Tibial artery (tissue), 4 donors: ENCODE results near the gene CEP350.

ENCODE experiments used
- DNase-seq, 2 donors: peaks; one replicate each; pipeline ENCODE4 v3.0.0-alpha.2; 2019
- H3K27ac ChIP-seq, 2 donors: fragments of 200-600 bp; sonication (generic) in 1 of 2; 1 replicate in 1 of 2; 2 replicates in 1 of 2; pipeline ENCODE4 v1.5.1; 2018 to 2019; ENCODE audit warnings: mild to moderate bottlenecking in 1 of 2
- H3K27me3 ChIP-seq, 2 donors: fragments of 200-600 bp; sonication (generic) in 1 of 2; one replicate each; pipeline versions ENCODE4 v1.5.1 to v1.6.0; 2016 to 2019
- H3K36me3 ChIP-seq, 3 donors: fragments of 200-600 bp; sonication (generic) in 2 of 3; one replicate each; pipeline ENCODE4 v1.5.1; 2016 to 2019; ENCODE audit warnings: mild to moderate bottlenecking in 2 of 3
- H3K4me1 ChIP-seq, 4 donors: fragments of 200-600 bp; sonication (generic) in 2 of 4; 1 replicate in 3 of 4; 2 replicates in 1 of 4; pipeline ENCODE4 v1.5.1; 2016 to 2019
- H3K4me3 ChIP-seq, 2 donors: fragments of 200-600 bp; sonication (generic) in 1 of 2; 1 replicate in 1 of 2; 2 replicates in 1 of 2; pipeline ENCODE4 v1.5.1; 2018 to 2019; ENCODE audit warnings: mild to moderate bottlenecking in 2 of 2
- H3K9me3 ChIP-seq, 3 donors: fragments of 200-600 bp; sonication (generic) in 1 of 3; one replicate each; pipeline ENCODE4 v1.5.1; 2016 to 2019
- CTCF ChIP-seq, 2 experiments: fragments of 200-600 bp in 1 of 2; fragments of 450-650 bp in 1 of 2; IDR thresholded peaks; one replicate each; pipeline ENCODE4 v1.5.1; 2017 to 2019; ENCODE audit warnings: antibody characterized with exemption in 2 of 2, mild to moderate bottlenecking in 1 of 2, moderate library complexity in 1 of 2
- intact Hi-C: fragments of 100-400 bp; cut with DNase I; formaldehyde crosslinking; loops from one replicate; pipeline ENCODE4 v1.15.0; 2023; ENCODE audit warnings: low total_unique reads

The CEP350 gene

DNA sequence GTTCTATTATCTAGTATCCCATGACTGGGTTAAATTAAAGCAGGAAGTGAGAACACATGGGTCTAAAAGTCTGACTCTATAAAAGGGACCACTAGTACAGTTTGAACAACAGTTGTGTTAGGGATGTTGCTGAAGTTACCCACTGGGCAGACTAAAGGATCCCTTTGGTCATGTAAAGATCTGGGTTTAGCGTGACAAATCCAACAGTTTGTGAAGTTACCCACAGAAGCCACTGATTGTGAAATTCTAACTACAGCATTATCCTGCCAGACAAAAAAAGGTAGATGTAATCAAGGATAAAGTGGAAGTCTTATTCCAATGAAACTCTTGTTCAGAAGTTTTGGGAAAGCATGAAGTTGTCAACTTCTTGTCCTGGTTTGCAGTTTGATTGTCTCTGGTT is 205.7 kb downstream of the CEP350 start:
- no peak overlapping the region for H3K4me3 ChIP-seq
- no peak for TF ChIP-seq CTCF (IDR thresholded peaks at IDR 0.05)
- H3K4me1 ChIP-seq, result peaks cover 0 to 27% (median 10%) of the 10 kb centered on the region in 4 donors
- H3K9me3 ChIP-seq, result no peaks in the 10 kb centered on the region
- H3K36me3 ChIP-seq, result no peaks in the 10 kb centered on the region
- DNase-seq, result no peak
- intact Hi-C loops, result no loop called here
- H3K27ac ChIP-seq, result no peak overlapping the region
- H3K27me3 ChIP-seq, result no peaks in the 10 kb centered on the region

- DNase-seq, result no peak
- Histone ChIP-seq H3K9me3 (no peaks in the 10 kb centered on the region), H3K4me1 (peaks cover 0 to 29% (median 15%) of the 10 kb centered on the region in 4 donors), H3K4me3 (no peak overlapping the region), H3K27ac (no peak overlapping the region), H3K27me3 (no peaks in the 10 kb centered on the region), H3K36me3 (peaks cover 0 to 11% (median 8%) of the 10 kb centered on the region in 3 donors)
- TF ChIP-seq CTCF (IDR thresholded peaks at IDR 0.05), result no peak
- intact Hi-C loops, result no loop called here
Measured at GRCh38 chr1:180163041-180163440, 208.4 kb downstream of the CEP350 start.
